NT2/D1 (cell line): ENCODE measurements around the gene MPP7.
"Not testable (repeated sequence)": the region's sequence is repeated elsewhere in the genome, so short reads cannot be mapped to it uniquely, and the experiment has no call there.

Experiments
- DNase-seq: peaks from one replicate; pipeline ENCODE4 v3.0.0-alpha.2; 2011; ENCODE audit warnings: low read depth, low spot score
- H3K27me3 ChIP-seq: 2 replicates; pipeline ENCODE4 v1.6.0; 2011; ENCODE audit warnings: mild to moderate bottlenecking; ENCODE audit not compliant: insufficient read length, insufficient read depth
- H3K36me3 ChIP-seq: 2 replicates; pipeline ENCODE4 v1.6.1; 2011; ENCODE audit warnings: mild to moderate bottlenecking, low read length, mixed read lengths; ENCODE audit not compliant: insufficient read depth, insufficient read length
- H3K4me1 ChIP-seq: 2 replicates; pipeline ENCODE4 v1.5.1; 2011; ENCODE audit not compliant: insufficient read depth, insufficient read length
- H3K4me3 ChIP-seq: 2 replicates; pipeline ENCODE4 v1.5.1; 2011; ENCODE audit warnings: low read depth; ENCODE audit not compliant: insufficient read length
- H3K9ac ChIP-seq: 2 replicates; pipeline ENCODE4 v1.6.0; 2011; ENCODE audit warnings: low read depth; ENCODE audit not compliant: insufficient read length
- H3K9me3 ChIP-seq: 2 replicates; pipeline ENCODE4 v1.5.1; 2011; ENCODE audit warnings: mild to moderate bottlenecking, low read length; ENCODE audit not compliant: insufficient read depth
- SUZ12 ChIP-seq: IDR thresholded peaks from 2 replicates; pipeline ENCODE4 v1.6.1; 2011; ENCODE audit not compliant: insufficient read length, insufficient read depth; ENCODE audit errors: extremely low read depth
- YY1 ChIP-seq: IDR thresholded peaks from 2 replicates; pipeline ENCODE4 v1.6.1; 2011; ENCODE audit not compliant: insufficient read length, insufficient read depth
- ZNF274 ChIP-seq: IDR thresholded peaks from 2 replicates; pipeline ENCODE4 v1.6.1; 2011; ENCODE audit warnings: mild to moderate bottlenecking, low read depth, low read length

The MPP7 gene

GRCh38 chr10:28331066-28331465, 28.2 kb upstream of the MPP7 start:
- DNase-seq = no peak
- Histone ChIP-seq H3K4me1 (no peaks in the 10 kb centered on the region), H3K9me3 (no peaks in the 10 kb centered on the region), H3K27me3 (no peaks in the 10 kb centered on the region), H3K9ac (no peak overlapping the region), H3K36me3 (no peaks in the 10 kb centered on the region), H3K4me3 (no peak overlapping the region)
- no peak for TF ChIP-seq SUZ12
- TF ChIP-seq YY1 = no peak
- no peak for TF ChIP-seq ZNF274

- Histone ChIP-seq H3K4me1 (no peaks in the 10 kb centered on the region), H3K27me3 (no peaks in the 10 kb centered on the region), H3K36me3 (no peaks in the 10 kb centered on the region), H3K4me3 (no peak overlapping the region), H3K9ac (no peak overlapping the region), H3K9me3 (no peaks in the 10 kb centered on the region)
- no peak for TF ChIP-seq SUZ12
- no peak for TF ChIP-seq YY1
- DNase-seq = no peak
Measured at GRCh38 chr10:28328346-28328745, 25.5 kb upstream of the MPP7 start.

GRCh38 chr10:28327491-28327880, 24.6 kb upstream of the MPP7 start:
- TF ChIP-seq SUZ12 = no peak
- TF ChIP-seq ZNF274 = no peak
- TF ChIP-seq YY1 = no peak
- Histone ChIP-seq H3K4me3 (no peak overlapping the region), H3K9me3 (no peaks in the 10 kb centered on the region), H3K36me3 (no peaks in the 10 kb centered on the region), H3K9ac (no peak overlapping the region), H3K27me3 (no peaks in the 10 kb centered on the region), H3K4me1 (no peaks in the 10 kb centered on the region)
- DNase-seq = no peak

GRCh38 chr10:28326516-28327490, 23.9 kb upstream of the MPP7 start:
- Histone ChIP-seq H3K4me1 (no peaks in the 10 kb centered on the region), H3K4me3 (no peak overlapping the region), H3K36me3 (no peaks in the 10 kb centered on the region), H3K9ac (no peak overlapping the region), H3K9me3 (no peaks in the 10 kb centered on the region), H3K27me3 (no peaks in the 10 kb centered on the region)
- DNase-seq = no peak
- no peak for TF ChIP-seq ZNF274
- TF ChIP-seq YY1 = no peak
- TF ChIP-seq SUZ12 = no peak

- no peaks in the 10 kb centered on the region for H3K36me3 ChIP-seq
- H3K9ac ChIP-seq = no peak overlapping the region
- H3K9me3 ChIP-seq = no peaks in the 10 kb centered on the region
- TF ChIP-seq ZNF274 = no peak
- no peak for TF ChIP-seq YY1
- TF ChIP-seq SUZ12 = no peak
- H3K27me3 ChIP-seq = no peaks in the 10 kb centered on the region
- no peak for DNase-seq
- no peaks in the 10 kb centered on the region for H3K4me1 ChIP-seq
- no peak overlapping the region for H3K4me3 ChIP-seq
Measured at GRCh38 chr10:28320799-28321198, 17.9 kb upstream of the MPP7 start.

GRCh38 chr10:28320090-28320489, 17.2 kb upstream of the MPP7 start:
- Histone ChIP-seq H3K4me1 (no peaks in the 10 kb centered on the region), H3K36me3 (no peaks in the 10 kb centered on the region), H3K9ac (no peak overlapping the region), H3K27me3 (no peaks in the 10 kb centered on the region), H3K9me3 (no peaks in the 10 kb centered on the region), H3K4me3 (no peak overlapping the region)
- no peak for DNase-seq
- TF ChIP-seq YY1 = no peak
- TF ChIP-seq ZNF274 = no peak
- no peak for TF ChIP-seq SUZ12

- not testable (repeated sequence) for DNase-seq, H3K4me1 ChIP-seq, H3K27me3 ChIP-seq, H3K36me3 ChIP-seq, H3K9me3 ChIP-seq, H3K9ac ChIP-seq, H3K4me3 ChIP-seq
Measured at GRCh38 chr10:28319061-28319460, 16.2 kb upstream of the MPP7 start.
